HTR-8/SVneo (cell line): ENCODE data around the gene TRAPPC2L.

ENCODE experiments used
- DNase-seq: peaks from one replicate; pipeline ENCODE4 v3.0.0; 2011; ENCODE audit warnings: low spot score, mixed read lengths; ENCODE audit not compliant: insufficient read length
- FAIRE-seq: peaks from 2 replicates; lab custom pipeline; 2011; peaks lifted over from hg19 to GRCh38; lab: Jason Lieb, UNC

TRAPPC2L gene

DNA sequence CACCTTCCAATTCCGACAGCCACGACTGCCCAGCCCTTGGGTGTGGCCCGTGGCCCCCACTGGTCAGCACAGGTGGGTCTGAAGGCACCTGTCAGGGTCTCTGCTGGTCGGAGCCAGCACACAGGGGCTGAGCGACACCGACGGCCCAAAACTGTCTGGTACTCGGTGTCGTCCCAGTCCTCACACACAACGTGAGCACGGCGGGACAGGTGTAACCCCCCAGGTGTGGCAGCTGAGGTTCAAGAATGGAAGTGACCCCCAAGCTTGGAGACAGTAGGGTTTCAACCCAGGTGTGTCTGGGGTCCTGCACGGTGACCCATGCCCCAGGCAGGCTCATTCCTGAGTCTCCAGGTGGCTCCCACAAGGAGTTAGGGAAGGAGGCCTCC is 1.2 kb upstream of the TRAPPC2L start:
- DNase-seq (no peak), FAIRE-seq (no peak)

GRCh38 chr16:88856122-88856827 is 652 bp upstream of the TRAPPC2L start:
- DNase-seq (no peak), FAIRE-seq (no peak)

- DNase-seq (peak; percentile 75), FAIRE-seq (peak; percentile 60)
Observed at GRCh38 chr16:88857728-88858339, 907 bp downstream of the TRAPPC2L start.

DNA sequence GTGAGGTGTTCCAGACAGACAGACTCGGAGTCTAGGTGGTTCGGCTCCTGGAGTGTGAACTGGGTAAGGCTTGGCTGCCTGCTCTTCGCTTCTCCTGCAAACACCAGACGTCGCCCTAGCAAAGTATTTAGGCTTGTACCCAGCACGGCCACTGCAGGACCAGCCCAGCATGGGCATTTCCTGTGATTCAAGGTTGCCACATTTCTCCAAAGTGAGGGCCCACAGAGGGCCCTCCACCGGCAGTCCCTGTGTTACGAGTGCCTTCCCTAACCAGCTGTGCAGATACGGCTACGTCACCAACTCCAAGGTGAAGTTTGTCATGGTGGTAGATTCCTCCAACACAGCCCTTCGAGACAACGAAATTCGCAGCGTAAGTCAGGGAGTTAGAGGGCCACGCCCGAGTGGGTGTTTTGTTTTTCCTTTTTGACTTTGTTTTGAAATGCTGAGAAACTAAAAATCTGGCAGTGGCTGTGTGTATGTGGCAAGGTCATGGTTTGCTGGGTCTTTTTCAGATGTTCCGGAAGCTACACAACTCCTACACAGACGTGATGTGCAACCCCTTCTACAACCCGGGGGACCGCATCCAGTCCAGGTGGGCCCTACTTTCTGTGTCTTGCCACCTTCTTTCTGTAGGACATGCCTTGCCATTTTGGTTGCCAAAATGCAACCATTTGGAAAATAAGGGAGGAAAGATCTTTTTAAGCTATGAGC is 2.6 kb downstream of the TRAPPC2L start:
- no peak for FAIRE-seq
- no peak for DNase-seq

DNA sequence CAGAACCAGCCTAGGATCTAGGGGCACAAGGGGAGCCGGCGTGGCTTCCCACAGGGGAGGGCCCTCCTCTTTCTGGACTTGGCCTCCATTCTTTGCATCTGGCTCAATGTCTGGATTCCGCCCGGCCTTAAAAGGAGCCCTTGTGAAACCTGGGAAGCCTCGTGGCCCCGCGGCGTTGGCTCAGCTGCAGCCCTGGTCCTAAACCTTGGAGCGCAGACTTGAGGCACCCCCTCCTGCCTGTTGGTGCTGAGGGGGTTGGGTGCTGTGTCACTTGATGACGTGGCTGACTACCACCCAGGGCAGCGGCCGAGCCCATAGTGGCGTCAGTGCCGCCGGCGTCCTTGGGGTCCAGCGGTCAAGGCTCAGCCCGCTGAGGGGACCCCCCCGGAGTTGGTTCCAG is 4.4 kb downstream of the TRAPPC2L start:
- FAIRE-seq: no peak
- DNase-seq: no peak

DNA sequence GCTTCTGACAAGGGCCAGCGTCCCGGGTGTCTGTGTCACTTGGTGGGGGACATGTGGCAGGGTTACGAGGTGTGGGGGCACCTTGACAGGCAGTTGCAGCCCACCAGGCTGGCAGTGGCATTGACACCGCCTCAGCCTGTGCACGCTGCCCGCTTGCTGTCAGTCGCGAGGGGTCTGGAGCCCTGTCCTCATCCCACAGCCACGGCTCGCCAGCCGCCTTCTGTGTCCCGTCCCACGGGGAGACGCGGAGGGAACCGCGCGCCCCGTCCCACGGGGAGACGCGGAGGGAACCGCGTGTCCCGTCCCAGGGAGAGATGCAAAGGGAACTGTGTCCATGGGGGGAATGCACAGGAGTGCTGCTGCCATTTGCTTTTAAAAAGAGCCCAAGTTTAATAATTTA is 6.0 kb downstream of the TRAPPC2L start:
- FAIRE-seq (no peak), DNase-seq (no peak)

- DNase-seq (no peak), FAIRE-seq (no peak)
Observed at GRCh38 chr16:88863426-88863825, 6.5 kb downstream of the TRAPPC2L start.

- FAIRE-seq (no peak), DNase-seq (no peak)
Observed at GRCh38 chr16:88864099-88864498, 7.2 kb downstream of the TRAPPC2L start.

GRCh38 chr16:88864521-88864920 is 7.6 kb downstream of the TRAPPC2L start:
- FAIRE-seq: no peak
- DNase-seq: no peak

DNA sequence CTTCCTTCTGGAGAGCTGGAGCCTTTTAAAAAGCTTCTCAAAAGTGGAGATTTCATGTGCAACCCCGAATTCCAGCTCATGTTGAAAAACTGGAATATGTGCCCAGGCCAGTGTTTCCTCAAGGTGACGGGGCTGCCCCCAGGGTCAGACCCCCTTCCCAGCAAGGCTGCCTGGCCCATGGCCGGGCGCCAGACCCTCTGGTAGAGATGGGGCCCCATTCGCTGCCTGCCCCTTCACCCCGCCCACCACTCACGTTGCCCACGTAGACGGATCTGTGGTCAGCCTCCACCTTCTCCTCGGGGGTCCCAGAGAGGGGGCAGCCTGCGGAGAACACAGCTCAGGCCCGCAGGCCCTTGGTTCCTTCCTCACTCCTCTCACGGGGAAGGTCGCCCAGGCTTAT is 8.4 kb downstream of the TRAPPC2L start:
- FAIRE-seq (no peak), DNase-seq (no peak)

DNA sequence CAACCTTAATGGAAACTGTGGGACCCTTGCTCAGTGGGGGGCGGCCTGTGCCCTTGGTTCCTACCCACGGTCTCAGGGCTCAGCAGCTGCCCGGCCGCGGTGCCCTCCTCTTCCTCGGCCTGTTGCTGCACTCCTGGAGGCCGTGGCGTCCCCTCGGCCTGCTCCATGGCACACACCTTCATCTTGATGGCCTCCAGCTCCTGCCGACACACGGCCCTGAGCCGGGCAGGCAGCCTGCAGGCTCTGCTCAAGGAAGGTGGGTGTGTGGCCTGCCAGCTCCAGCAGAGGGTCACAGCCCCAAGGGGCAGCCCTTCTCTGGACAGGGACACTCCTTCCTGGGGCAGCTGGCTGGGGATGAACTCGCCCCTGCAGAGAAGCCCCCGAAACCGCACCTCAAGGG is 8.8 kb downstream of the TRAPPC2L start:
- FAIRE-seq (no peak), DNase-seq (no peak)

DNA sequence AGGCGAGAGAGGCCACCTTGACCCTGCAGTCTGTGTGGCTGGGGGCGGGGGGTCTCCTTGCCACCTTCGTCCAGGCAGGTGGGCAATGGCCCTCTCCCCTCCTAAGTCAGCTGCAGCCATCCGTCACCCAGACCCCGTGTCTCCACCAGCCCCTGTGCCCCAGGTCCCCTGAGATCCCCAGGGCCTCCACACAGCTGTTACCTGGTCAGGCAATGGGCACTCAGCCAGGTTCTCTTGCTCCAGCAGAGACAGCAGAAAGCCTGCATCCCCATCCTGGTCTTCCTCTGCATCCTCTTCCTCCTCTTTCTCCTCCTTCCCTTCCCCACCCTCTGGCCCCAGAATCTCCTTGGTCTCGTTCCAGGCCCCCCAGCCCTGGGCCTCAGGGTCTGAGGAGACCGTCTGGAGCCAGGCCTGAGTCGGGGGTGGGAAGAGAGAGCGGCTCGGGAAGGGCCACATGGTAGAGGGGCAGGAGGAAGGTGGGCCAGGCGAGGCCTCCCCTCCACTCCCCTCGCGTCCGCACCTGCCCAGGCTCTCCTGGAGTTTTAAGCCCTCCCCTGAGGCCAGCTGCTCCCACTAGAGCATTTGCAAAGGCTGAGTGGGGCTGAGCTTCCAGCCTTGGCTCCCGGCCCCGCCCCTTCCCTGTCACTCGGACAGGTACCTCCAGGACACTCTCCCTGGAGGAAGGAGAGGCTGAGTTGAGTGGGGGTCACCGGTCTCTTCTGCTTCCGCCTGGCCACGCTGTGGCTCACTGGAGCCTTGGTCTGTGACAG is 9.4 kb downstream of the TRAPPC2L start, which contains the start of gene PABPN1L:
Gene PABPN1L (minus strand): TSS at position 510 of the 770 bp plus-strand sequence. CDS start 54 bp downstream, at position 456.
- DNase-seq (no peak), FAIRE-seq (no peak)

DNA sequence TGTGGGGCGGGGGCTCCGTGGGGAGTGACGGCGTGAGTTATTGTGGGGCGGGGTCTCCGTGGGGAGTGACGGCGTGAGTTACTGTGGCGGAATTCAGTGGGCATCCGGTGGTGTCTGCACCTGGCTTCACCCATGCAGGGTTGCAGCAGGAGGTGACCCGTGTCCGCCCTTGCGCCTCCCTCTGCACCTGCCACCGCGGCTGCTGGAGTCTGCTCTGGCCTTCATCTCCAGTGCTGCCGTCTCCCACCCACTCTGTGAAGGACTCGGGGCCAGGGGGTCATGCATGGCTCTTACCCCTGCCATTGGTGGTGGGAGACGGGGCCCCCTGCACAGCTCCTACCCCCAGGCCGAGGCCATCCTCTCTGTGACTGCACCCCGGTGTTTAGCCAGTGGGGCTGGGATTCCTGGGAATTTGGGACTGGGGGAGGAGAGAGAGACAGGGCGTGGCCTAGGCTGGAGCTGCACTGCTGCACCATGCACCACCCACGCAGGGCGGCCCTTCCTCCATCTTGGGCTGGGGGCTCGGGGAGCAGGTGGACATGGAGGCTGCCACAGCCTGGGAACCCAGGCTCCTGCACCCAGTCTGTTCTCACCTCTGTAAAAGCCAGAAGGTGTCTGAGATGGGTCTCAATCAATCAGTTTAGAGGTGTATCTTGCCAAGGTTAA is 10.8 kb downstream of the TRAPPC2L start:
- DNase-seq (no peak), FAIRE-seq (no peak)

DNA sequence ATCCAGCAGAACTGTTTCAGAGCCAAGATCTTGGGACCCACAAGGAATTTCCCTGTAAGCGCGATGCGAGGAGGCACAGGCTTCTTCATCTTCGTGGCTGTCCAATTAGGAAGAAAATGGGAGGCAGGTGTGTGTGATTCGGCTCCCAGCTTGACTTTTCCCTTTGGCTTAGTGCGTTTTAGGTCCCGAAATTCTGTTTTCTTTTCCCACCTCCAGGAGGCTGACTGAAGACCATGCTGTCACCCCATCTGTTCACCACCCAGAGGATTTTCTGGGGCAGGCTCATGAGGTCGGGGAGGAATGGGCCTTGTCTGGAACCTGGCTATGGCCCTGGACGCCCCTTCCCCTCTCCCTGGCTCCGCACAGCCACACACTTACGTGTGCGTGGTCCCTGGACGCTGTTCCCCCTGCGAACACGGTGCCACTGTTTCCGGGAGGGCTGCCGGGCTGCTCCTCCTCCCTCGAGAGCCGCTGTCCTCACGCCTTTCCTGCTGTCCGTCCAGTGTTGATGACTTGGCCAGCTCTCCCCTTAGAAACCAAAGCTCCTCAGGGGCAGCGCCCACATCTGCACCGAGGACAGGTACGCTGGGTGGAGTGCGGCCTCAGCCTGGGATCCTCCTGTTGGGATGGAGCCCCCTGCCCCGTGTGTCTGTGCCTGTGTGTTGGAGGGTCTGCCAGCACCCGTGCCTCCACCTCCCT is 12.2 kb downstream of the TRAPPC2L start:
- no peak for FAIRE-seq

DNA sequence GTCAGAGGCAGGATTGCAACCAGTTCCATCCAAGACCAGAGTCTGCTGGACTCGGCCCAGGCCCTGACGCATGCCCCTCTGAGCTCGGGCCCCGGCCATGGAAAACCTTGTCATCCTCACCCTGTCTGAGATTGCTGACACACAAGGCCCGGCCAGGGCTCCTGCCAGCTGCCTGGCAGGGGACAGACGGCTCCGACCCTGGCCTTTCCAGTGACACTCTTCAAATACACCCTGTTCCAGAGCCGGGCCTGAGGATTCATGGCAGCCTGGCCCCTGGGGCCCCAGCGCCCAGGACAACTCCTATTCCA is 12.7 kb downstream of the TRAPPC2L start:
- DNase-seq (no peak), FAIRE-seq (no peak)

More for the DNA sequence above, 12.2 kb downstream of the TRAPPC2L start:
- DNase-seq: no peak

DNA sequence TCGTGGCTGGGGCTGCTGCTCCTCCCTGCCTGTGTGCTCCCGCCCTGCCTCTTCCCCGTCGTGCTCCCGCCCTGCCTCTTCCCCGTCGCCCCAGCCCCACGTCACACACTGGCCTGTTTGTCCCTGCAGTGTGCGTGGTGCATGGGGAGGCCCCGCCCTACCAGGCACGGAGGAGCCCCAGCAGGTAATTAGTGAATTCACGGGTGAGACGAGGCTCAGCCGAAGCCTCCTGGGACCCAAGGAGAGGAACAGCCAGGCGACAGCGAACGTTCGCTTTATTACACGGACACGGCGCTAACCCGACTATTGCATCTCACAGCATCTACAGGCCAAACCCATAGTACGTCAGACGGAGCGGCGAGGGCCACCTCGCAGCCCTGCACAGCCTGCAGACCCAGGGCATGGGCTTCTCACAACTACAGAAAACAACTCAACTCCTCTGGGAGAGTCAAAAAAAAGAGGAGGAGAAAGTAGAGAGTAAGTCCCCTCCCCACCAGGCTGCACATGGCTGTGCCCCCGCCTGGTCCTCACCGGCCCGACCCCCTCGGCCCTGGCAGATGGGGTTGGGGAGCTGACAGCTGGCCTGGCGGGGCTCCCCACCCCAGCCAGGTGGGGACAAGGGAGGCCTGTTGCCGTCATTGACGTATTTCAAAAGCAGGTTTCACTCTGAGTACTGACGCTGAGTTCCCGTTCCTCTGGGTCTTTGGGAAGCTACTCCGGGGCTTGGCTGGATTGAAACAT is 13.9 kb downstream of the TRAPPC2L start:
- no peak for DNase-seq
- no peak for FAIRE-seq

GRCh38 chr16:88871349-88871702 is 14.4 kb downstream of the TRAPPC2L start:
- DNase-seq (no peak), FAIRE-seq (no peak)

DNA sequence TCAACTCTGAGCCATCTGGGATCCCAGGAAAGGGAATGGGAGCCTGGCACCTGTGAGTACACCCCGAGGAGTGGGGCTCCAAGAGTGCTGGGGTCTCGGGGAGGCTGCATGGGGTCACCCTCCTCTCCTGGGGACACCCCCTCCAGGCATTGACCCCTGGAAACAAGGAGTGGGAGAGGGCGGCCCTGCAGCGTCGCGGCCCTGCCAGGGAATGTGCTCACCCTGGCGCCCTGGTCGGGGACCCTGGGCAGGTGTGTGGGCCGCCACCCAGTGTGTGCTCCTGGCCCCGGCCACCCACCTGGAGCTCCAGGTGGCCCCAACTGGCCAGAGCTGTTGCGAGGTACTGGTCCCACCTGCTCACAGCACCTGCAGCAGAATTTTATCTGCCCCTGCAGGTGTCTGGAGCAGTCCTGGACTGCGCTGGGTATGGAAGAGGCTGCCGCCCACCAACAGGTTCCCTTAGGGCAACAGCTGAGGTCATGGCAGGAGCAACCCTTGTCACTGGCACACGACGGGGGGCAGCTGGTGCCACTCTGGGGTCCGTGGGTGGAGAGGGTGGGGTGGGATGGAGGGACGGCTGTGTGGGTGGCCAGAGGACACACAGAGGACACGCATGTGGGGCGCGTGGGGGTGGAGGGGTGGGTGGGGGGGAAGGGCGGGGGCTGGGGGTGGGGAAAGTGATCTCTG is 14.9 kb downstream of the TRAPPC2L start:
- DNase-seq: no peak
- no peak for FAIRE-seq
